ENCODE results near the gene EGFR. TPM values are rescaled to one million over a fixed set of nuclear protein-coding genes. Genes with fewer than 3 reads are reported as not detected.

The EGFR gene
- total RNA-seq, 4 donors from 2014 or later = 79.3 to 125 (median 110) TPM

DNA sequence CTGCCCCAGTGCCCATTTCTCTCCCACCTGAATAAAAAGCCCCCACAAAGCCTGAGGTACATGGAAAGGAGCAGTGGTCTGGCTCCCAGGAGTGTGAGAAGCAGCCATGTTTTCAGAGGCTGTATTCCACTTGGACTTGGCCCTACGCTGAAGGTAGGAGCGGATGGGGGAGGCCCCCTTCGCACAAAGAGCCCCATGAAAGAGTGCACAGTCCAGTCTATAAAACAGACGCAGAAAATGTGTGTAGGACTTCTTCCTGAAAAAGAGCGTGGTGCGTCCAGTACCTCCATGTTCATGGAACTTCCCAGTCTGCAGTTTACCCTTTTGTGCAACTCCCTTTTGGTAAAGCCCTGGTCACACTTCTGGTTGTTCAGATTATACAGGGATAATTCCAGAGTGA, 69.3 kb downstream of the EGFR start:
- Histone ChIP-seq H3K27me3 (no peaks in the 10 kb centered on the region), H3K4me3 (no peak overlapping the region), H3K9me3 (no peaks in the 10 kb centered on the region), H3K36me3 (no peaks in the 10 kb centered on the region), H3K27ac (replicated peaks in 1 of 4) (peak overlapping the region; percentile 76 to 86 (median 81)), H3K4me1 (peaks cover 36 to 79% (median 72%) of the 10 kb centered on the region in 4 donors)
- 96% methylated on average over 6 of the region's 6 CpGs for WGBS
- DNase-seq (ENCODE audit: extremely low spot score) = no peak
- intact Hi-C loops (cut with DNase I) = loop anchor here (5.0 kb wide), 1 partner anchor 39 kb away; no protein-coding TSS in a partner anchor
- TF ChIP-seq, protein P1, sequence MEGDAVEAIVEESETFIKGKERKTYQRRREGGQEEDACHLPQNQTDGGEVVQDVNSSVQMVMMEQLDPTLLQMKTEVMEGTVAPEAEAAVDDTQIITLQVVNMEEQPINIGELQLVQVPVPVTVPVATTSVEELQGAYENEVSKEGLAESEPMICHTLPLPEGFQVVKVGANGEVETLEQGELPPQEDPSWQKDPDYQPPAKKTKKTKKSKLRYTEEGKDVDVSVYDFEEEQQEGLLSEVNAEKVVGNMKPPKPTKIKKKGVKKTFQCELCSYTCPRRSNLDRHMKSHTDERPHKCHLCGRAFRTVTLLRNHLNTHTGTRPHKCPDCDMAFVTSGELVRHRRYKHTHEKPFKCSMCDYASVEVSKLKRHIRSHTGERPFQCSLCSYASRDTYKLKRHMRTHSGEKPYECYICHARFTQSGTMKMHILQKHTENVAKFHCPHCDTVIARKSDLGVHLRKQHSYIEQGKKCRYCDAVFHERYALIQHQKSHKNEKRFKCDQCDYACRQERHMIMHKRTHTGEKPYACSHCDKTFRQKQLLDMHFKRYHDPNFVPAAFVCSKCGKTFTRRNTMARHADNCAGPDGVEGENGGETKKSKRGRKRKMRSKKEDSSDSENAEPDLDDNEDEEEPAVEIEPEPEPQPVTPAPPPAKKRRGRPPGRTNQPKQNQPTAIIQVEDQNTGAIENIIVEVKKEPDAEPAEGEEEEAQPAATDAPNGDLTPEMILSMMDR (IDR thresholded peaks at IDR 0.05) = no peak
- TF ChIP-seq POLR2AphosphoS5 (IDR thresholded peaks at IDR 0.05) = no peak
- no peak for TF ChIP-seq EP300 (IDR thresholded peaks at IDR 0.05)
- TF ChIP-seq POLR2A (IDR thresholded peaks at IDR 0.05; ENCODE audit: low read depth) = no peak

DNA sequence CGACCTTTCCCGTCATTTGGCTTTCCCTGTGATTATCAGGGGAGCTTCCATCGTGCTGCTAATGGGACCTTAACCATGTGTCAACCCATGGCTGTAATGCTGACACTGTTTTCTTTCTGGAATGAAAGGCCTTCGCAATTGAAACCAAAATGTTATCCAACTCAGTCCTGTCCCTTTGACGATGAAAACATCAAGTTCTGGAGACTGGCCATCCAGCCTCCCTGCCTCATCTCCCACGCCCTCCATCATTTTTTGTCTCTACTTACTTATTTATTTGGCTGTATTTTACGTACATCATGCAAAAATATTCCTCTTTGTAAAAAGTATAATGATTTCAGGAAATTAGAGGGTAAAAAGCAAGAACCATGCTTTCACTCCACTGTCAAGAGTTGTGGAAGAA, 69.8 kb downstream of the EGFR start:
- Histone ChIP-seq H3K4me1 (peaks cover 41 to 80% (median 75%) of the 10 kb centered on the region in 4 donors), H3K9me3 (no peaks in the 10 kb centered on the region), H3K27ac (replicated peaks in 1 of 4) (peak overlapping the region; percentile 76 to 86 (median 81)), H3K36me3 (no peaks in the 10 kb centered on the region), H3K27me3 (no peaks in the 10 kb centered on the region), H3K4me3 (no peak overlapping the region)
- TF ChIP-seq POLR2AphosphoS5 (IDR thresholded peaks at IDR 0.05) (no peak), EP300 (IDR thresholded peaks at IDR 0.05) (no peak), POLR2A (IDR thresholded peaks at IDR 0.05; ENCODE audit: low read depth) (no peak)
- TF ChIP-seq, protein P1 (IDR thresholded peaks at IDR 0.05) = no peak
- WGBS = 51% methylated on average over 7 of the region's 7 CpGs
- intact Hi-C loops (cut with DNase I) = loop anchor here (5.0 kb wide), 1 partner anchor 39 kb away; no protein-coding TSS in a partner anchor
- no peak for DNase-seq (ENCODE audit: extremely low spot score)

GRCh38 chr7:55092186-55092974, 73.6 kb downstream of the EGFR start:
- no peak for TF ChIP-seq EP300 (IDR thresholded peaks at IDR 0.05)
- TF ChIP-seq POLR2A (IDR thresholded peaks at IDR 0.05; ENCODE audit: low read depth) = no peak
- TF ChIP-seq, protein P1 (IDR thresholded peaks at IDR 0.05) = no peak
- no peak for TF ChIP-seq POLR2AphosphoS5 (IDR thresholded peaks at IDR 0.05)
- Histone ChIP-seq H3K27me3 (no peaks in the 10 kb centered on the region), H3K9me3 (no peaks in the 10 kb centered on the region), H3K36me3 (no peaks in the 10 kb centered on the region), H3K4me3 (no peak overlapping the region), H3K4me1 (peaks cover 39 to 84% (median 70%) of the 10 kb centered on the region in 4 donors), H3K27ac (replicated peaks in 1 of 4) (peak overlapping the region in 2 of 4 donors; percentile 16 to 27)
- no peak for DNase-seq (ENCODE audit: extremely low spot score)
- intact Hi-C loops (cut with DNase I) = no loop called here
- 86% methylated on average over 15 of the region's 15 CpGs for WGBS

DNA sequence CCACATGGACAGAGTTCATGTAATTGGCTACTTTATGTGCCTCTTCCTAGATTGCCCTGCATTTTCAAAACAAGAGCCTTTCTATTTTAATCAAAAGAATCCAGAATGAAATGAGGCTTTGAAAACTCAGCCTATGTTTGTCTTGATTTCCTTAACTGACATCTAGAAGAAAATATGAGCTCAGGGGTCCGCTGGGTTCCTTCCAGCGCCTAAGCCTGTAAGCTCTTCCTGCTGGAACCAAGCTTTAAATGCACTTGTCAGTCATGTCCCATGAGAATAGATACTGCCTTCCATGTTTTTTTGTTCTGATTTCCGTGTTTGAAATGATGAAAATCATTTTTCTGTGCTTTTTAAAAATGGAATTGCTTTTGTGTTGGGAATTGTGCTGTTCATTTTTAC, 74.2 kb downstream of the EGFR start:
- Histone ChIP-seq H3K27me3 (no peaks in the 10 kb centered on the region), H3K27ac (replicated peaks in 1 of 4) (no peak overlapping the region), H3K36me3 (no peaks in the 10 kb centered on the region), H3K4me3 (no peak overlapping the region), H3K4me1 (peaks cover 35 to 84% (median 70%) of the 10 kb centered on the region in 4 donors), H3K9me3 (no peaks in the 10 kb centered on the region)
- no peak for DNase-seq (ENCODE audit: extremely low spot score)
- WGBS = 93% methylated on average over 3 of the region's 3 CpGs
- no peak for TF ChIP-seq POLR2A (IDR thresholded peaks at IDR 0.05; ENCODE audit: low read depth)
- TF ChIP-seq, protein P1 (IDR thresholded peaks at IDR 0.05) = no peak
- no peak for TF ChIP-seq EP300 (IDR thresholded peaks at IDR 0.05)
- no peak for TF ChIP-seq POLR2AphosphoS5 (IDR thresholded peaks at IDR 0.05)
- intact Hi-C loops (cut with DNase I) = no loop called here

Measured in esophagus muscularis mucosa (tissue), 4 donors.